BLaER1 (cell line): ENCODE data around the gene DHRS7B.

Source experiments
- H3K27ac ChIP-seq: shearing (Covaris generic); formaldehyde crosslinking; 2 replicates; pipeline ENCODE4 v1.8.1; 2022
- H3K27me3 ChIP-seq: shearing (Covaris generic); formaldehyde crosslinking; 2 replicates; pipeline ENCODE4 v1.8.1; 2022
- H3K36me3 ChIP-seq: shearing (Covaris generic); formaldehyde crosslinking; 2 replicates; pipeline ENCODE4 v1.8.1; 2022
- H3K4me1 ChIP-seq: shearing (Covaris generic); formaldehyde crosslinking; 2 replicates; pipeline ENCODE4 v1.8.1; 2022
- H3K4me2 ChIP-seq: shearing (Covaris generic); formaldehyde crosslinking; 2 replicates; pipeline ENCODE4 v1.8.1; 2022
- H3K4me3 ChIP-seq: shearing (Covaris generic); formaldehyde crosslinking; 2 replicates; pipeline ENCODE4 v1.8.1; 2022
- H3K9ac ChIP-seq: shearing (Covaris generic); formaldehyde crosslinking; 2 replicates; pipeline ENCODE4 v1.8.1; 2022
- H3K9me3 ChIP-seq: shearing (Covaris generic); formaldehyde crosslinking; 2 replicates; pipeline ENCODE4 v1.8.1; 2022
- H4K20me1 ChIP-seq: shearing (Covaris generic); formaldehyde crosslinking; 2 replicates; pipeline ENCODE4 v1.8.1; 2022
- Cebpa-rat ChIP-seq: shearing (Covaris generic); IDR thresholded peaks from 2 replicates; pipeline ENCODE4 v1.8.1; 2022

Gene DHRS7B

GRCh38 chr17:21211825-21212479 lies 85.2 kb downstream of the DHRS7B start:
- TF ChIP-seq Cebpa-rat = no peak
- Histone ChIP-seq H3K9ac (peak overlapping the region; percentile 97; the same call in 1 of the 2 replicates), H3K27ac (no peak overlapping the region), H4K20me1 (peaks cover 67% of the 10 kb centered on the region), H3K9me3 (no peaks in the 10 kb centered on the region), H3K4me2 (peak overlapping the region; percentile 96), H3K27me3 (no peaks in the 10 kb centered on the region), H3K4me3 (peak overlapping the region; percentile 87), H3K36me3 (peaks cover 56% of the 10 kb centered on the region), H3K4me1 (peaks cover 63% of the 10 kb centered on the region)

GRCh38 chr17:21212826-21213637 lies 86.3 kb downstream of the DHRS7B start:
- Histone ChIP-seq H3K4me1 (peaks cover 62% of the 10 kb centered on the region), H3K4me3 (peak overlapping the region; percentile 87), H3K4me2 (peak overlapping the region; percentile 96), H3K27me3 (no peaks in the 10 kb centered on the region), H3K9me3 (no peaks in the 10 kb centered on the region), H3K9ac (peak overlapping the region; percentile 97), H3K36me3 (peaks cover 46% of the 10 kb centered on the region), H3K27ac (peak overlapping the region; percentile 96), H4K20me1 (peaks cover 57% of the 10 kb centered on the region)
- TF ChIP-seq Cebpa-rat = no peak

- Histone ChIP-seq H3K9ac (peak overlapping the region; percentile 97), H3K4me2 (peak overlapping the region; percentile 96), H3K27ac (peak overlapping the region; percentile 96), H3K36me3 (peaks cover 40% of the 10 kb centered on the region), H3K4me1 (peaks cover 56% of the 10 kb centered on the region), H3K9me3 (no peaks in the 10 kb centered on the region), H4K20me1 (peaks cover 52% of the 10 kb centered on the region), H3K4me3 (peak overlapping the region; percentile 87), H3K27me3 (no peaks in the 10 kb centered on the region)
- TF ChIP-seq Cebpa-rat = no peak
These were observed 86.9 kb downstream of the DHRS7B start for GRCh38 chr17:21213638-21214014.

- TF ChIP-seq Cebpa-rat = no peak
- Histone ChIP-seq H4K20me1 (peaks cover 46% of the 10 kb centered on the region), H3K4me2 (peak within 1 kb of the TSS; percentile 96), H3K27me3 (no peaks in the 10 kb centered on the region), H3K27ac (peak within 1 kb of the TSS; percentile 96), H3K9ac (peak within 1 kb of the TSS; percentile 97), H3K36me3 (peaks cover 35% of the 10 kb centered on the region), H3K4me3 (peak within 1 kb of the TSS; percentile 87), H3K4me1 (peaks cover 50% of the 10 kb centered on the region), H3K9me3 (no peaks in the 10 kb centered on the region)
These were observed 87.4 kb downstream of the DHRS7B start, which contains the start of gene TMEM11 for GRCh38 chr17:21214015-21214776. TSS of gene TMEM11 (minus strand) at chr17:21214161. CDS start at chr17:21214152, 9 bp downstream.

- Histone ChIP-seq H3K4me1 (peaks cover 42% of the 10 kb centered on the region), H3K27ac (peak overlapping the region; percentile 96), H3K27me3 (no peaks in the 10 kb centered on the region), H3K4me2 (peak overlapping the region; percentile 95), H3K4me3 (peak overlapping the region; percentile 87), H3K36me3 (peaks cover 27% of the 10 kb centered on the region), H3K9me3 (no peaks in the 10 kb centered on the region), H3K9ac (peak overlapping the region; percentile 97), H4K20me1 (peaks cover 38% of the 10 kb centered on the region)
- no peak for TF ChIP-seq Cebpa-rat
These were observed 88.2 kb downstream of the DHRS7B start for GRCh38 chr17:21214777-21215541.

DNA sequence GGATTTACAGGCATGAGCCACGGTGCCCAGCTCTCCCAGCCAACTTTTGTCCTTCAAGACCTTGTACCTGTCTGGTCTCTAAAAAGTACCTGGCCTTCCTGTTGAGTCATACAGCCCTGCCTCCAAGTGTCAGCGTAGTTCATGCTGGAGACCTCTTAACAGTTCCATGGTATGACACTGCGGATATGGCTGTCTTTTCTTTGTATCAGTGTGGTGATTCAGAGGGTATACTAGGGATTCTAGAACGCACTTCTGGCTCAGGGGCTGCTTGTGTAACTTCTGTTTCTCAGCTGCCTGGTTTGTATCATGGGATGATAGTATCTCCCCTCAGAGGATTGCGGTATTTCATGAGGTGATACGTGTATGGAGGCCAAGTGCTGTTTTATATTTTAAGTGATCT lies 89.2 kb downstream of the DHRS7B start:
- Histone ChIP-seq H3K4me2 (peak overlapping the region; percentile 95), H3K9me3 (no peaks in the 10 kb centered on the region), H3K9ac (no peak overlapping the region), H3K27me3 (no peaks in the 10 kb centered on the region), H3K4me1 (peaks cover 34% of the 10 kb centered on the region), H3K27ac (no peak overlapping the region), H4K20me1 (peaks cover 28% of the 10 kb centered on the region), H3K36me3 (peaks cover 26% of the 10 kb centered on the region), H3K4me3 (0 out of 2 replicates have a peak overlapping the region, but pooled peaks have one; percentile 87)
- TF ChIP-seq Cebpa-rat = no peak

DNA sequence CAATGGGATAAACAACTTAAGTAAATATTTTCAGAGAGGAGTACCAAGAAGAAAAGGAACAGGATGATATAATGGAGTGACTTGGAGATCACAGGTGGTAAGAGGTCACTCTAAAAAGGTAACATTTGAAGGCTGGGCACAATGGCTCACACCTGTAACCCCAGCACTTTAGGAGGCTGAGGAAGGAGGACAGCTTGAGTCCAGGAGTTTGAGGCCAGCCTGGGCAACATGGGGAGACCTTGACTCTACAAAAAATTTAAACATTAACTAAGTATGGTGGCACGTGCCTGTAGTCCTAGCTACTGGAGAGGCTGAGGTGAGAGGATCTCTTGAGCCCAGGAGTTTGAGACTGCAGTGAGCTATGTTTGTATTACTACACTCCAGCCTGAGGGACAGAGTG lies 90.6 kb downstream of the DHRS7B start:
- Histone ChIP-seq H4K20me1 (peaks cover 14% of the 10 kb centered on the region), H3K36me3 (peaks cover 26% of the 10 kb centered on the region), H3K4me3 (no peak overlapping the region), H3K9ac (no peak overlapping the region), H3K4me2 (no peak overlapping the region), H3K27ac (no peak overlapping the region), H3K27me3 (no peaks in the 10 kb centered on the region), H3K4me1 (peaks cover 20% of the 10 kb centered on the region), H3K9me3 (no peaks in the 10 kb centered on the region)
- TF ChIP-seq Cebpa-rat = no peak

DNA sequence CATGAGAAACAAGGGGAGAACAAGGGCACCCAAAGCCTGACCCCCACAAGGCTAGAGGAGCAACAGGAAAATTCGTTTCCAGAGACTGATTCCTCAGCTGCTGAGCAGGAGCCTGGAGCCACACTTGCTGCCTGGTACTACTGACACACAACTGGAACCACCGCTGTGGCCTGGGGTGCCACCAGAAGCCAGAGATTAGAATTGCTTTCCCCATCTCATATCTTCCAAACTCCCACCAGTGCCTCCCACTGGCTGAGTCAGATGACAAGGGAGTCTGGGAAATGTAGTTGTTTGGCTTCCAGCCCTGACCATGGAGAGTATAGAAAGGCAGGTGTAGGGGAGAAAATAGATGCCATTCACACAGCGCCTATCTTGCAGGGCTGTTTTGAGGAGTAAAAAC lies 91.3 kb downstream of the DHRS7B start:
- no peak for TF ChIP-seq Cebpa-rat
- Histone ChIP-seq H3K4me3 (no peak overlapping the region), H3K9me3 (no peaks in the 10 kb centered on the region), H3K27me3 (no peaks in the 10 kb centered on the region), H3K36me3 (peaks cover 33% of the 10 kb centered on the region), H3K4me1 (peaks cover 13% of the 10 kb centered on the region), H4K20me1 (peaks cover 7% of the 10 kb centered on the region), H3K9ac (no peak overlapping the region), H3K4me2 (no peak overlapping the region), H3K27ac (no peak overlapping the region)

DNA sequence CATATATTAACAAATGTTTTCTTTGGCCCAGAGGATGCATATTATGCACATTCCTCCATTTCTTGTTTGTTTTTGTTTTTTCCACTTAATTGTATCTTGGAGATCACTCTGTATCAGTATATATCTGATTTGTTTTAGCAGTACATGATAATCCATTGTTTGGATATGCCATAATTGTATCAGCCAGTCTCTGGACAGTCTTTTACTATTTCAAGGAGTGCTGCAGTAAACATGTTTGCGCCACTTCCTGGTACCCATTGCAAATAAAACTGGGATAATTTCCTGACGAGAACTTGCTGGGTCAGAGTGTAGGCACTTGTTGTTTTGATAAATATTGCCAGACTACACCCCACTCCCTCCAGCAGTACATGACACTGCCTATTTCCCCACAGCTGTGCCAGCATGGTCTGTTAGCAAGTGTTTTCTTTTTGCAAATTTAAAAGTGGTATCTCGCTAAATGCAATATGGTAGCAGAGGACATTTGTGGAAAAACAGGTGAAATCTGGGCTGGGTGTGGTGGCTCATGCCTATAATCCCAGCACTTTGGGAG lies 92.1 kb downstream of the DHRS7B start:
- H3K4me3 ChIP-seq = no peak overlapping the region
- no peaks in the 10 kb centered on the region for H4K20me1 ChIP-seq
- peaks cover 33% of the 10 kb centered on the region for H3K36me3 ChIP-seq
- TF ChIP-seq Cebpa-rat = no peak
- no peak overlapping the region for H3K4me2 ChIP-seq
- peaks cover 13% of the 10 kb centered on the region for H3K4me1 ChIP-seq
- no peaks in the 10 kb centered on the region for H3K27me3 ChIP-seq
- H3K9ac ChIP-seq = no peak overlapping the region
- H3K27ac ChIP-seq = no peak overlapping the region
- H3K9me3 ChIP-seq = no peaks in the 10 kb centered on the region
